Astrocyte of the cerebellum (primary cell): ENCODE data around the gene SDS.

Experiments
- DNase-seq: peaks from one replicate; pipeline ENCODE4 v3.0.0-alpha.2; 2011; ENCODE audit warnings: low read depth
- H3K4me3 ChIP-seq: 2 replicates; pipeline ENCODE4 v1.5.1; 2011; ENCODE audit warnings: mild to moderate bottlenecking, low read depth, low read length, moderate library complexity
- in situ Hi-C: cut with HindIII; loops from 2 replicates; pipeline ENCODE4 v1.10.0; 2017; ENCODE audit warnings: low sequenced_read_pairs
- TF ChIP-seq, protein P1 (sequence below): IDR thresholded peaks from 2 replicates; pipeline ENCODE4 v1.5.1; 2012; ENCODE audit warnings: low read length, low read depth, moderate library complexity, mild to moderate bottlenecking; ENCODE audit errors: missing control alignments

SDS gene

DNA sequence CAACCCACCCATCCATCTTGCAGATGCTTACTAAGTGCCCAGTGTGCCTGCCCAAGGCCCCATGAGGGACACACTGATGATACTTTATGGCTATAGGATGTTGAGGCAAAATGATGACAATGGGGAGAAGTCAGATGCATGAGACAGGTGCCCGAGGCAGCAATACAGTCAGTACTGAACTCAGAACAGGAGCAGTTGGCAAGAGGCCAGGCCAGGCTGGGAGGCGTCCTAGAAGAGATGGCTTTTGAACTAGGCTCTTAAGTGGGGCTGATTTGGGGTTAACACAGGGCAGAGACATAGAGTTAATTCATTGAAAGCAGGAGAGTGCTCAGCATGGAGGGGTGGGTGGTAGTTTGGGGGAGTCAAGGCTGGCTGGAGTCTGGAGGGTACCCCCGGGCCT lies 29.7 kb downstream of the SDS start:
- no peak for DNase-seq
- no peak overlapping the region for H3K4me3 ChIP-seq
- TF ChIP-seq, protein P1, sequence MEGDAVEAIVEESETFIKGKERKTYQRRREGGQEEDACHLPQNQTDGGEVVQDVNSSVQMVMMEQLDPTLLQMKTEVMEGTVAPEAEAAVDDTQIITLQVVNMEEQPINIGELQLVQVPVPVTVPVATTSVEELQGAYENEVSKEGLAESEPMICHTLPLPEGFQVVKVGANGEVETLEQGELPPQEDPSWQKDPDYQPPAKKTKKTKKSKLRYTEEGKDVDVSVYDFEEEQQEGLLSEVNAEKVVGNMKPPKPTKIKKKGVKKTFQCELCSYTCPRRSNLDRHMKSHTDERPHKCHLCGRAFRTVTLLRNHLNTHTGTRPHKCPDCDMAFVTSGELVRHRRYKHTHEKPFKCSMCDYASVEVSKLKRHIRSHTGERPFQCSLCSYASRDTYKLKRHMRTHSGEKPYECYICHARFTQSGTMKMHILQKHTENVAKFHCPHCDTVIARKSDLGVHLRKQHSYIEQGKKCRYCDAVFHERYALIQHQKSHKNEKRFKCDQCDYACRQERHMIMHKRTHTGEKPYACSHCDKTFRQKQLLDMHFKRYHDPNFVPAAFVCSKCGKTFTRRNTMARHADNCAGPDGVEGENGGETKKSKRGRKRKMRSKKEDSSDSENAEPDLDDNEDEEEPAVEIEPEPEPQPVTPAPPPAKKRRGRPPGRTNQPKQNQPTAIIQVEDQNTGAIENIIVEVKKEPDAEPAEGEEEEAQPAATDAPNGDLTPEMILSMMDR = no peak
- in situ Hi-C loops = no loop called here

DNA sequence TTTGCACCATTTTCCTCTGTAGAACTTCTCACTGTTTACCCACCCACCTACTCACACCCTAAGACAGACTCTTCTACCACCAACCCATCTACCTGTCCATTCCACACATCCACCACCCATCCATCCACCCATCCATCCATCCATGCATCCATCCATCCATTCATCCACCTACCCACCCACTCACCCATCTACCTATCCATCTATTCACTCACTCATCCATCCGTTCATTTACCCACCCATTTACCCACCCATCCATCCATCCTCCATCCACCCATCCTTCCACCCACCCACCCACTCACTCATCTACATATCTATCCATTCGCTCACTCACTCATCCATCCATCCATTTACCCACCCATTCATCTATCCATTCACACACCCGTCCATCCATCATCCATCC lies 30.2 kb downstream of the SDS start:
- in situ Hi-C loops = no loop called here
- TF ChIP-seq, protein P1 = no peak
- no peak overlapping the region for H3K4me3 ChIP-seq
- DNase-seq = no peak

DNA sequence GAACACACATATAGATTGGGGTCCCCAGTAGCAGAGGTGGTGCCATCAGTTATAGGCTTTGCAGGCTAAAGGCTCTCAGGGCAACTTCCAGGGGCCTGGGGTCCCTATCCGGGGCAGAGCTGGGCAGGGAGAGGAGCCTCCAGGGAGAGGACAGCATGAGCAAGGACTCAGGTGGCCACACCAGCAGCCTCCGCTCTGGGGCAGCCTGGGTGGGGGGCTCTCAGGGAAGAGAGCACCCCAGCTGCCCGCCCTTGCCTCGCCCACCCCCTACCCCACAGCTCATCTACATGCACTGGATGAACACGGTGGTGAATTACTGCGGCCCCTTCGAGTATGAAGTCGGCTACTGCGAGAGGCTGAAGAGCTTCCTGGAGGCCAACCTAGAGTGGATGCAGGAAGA lies 31.3 kb downstream of the SDS start:
- DNase-seq = no peak
- TF ChIP-seq, protein P1 = no peak
- in situ Hi-C loops = no loop called here
- no peak overlapping the region for H3K4me3 ChIP-seq

DNA sequence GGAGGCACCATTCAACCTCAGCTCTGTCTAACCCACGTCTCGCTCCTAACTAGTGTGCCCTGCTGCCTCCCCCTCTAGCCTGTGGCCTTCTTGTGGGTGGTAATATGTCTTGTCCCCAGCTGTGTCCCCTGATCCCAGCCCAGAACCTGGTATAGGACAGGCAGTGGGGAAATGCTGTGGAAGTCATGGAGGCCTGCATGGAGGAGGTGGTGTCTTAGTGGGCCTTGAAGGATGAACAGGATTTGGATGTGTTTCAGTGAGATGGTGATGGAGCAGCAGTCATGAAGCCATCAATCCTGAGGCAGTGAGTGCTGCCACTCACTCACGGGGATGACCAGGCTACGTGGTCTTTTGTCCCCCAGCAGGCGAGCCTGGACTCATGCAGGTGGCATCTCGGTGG lies 31.9 kb downstream of the SDS start:
- TF ChIP-seq, protein P1 = no peak
- in situ Hi-C loops = no loop called here
- no peak overlapping the region for H3K4me3 ChIP-seq
- no peak for DNase-seq

DNA sequence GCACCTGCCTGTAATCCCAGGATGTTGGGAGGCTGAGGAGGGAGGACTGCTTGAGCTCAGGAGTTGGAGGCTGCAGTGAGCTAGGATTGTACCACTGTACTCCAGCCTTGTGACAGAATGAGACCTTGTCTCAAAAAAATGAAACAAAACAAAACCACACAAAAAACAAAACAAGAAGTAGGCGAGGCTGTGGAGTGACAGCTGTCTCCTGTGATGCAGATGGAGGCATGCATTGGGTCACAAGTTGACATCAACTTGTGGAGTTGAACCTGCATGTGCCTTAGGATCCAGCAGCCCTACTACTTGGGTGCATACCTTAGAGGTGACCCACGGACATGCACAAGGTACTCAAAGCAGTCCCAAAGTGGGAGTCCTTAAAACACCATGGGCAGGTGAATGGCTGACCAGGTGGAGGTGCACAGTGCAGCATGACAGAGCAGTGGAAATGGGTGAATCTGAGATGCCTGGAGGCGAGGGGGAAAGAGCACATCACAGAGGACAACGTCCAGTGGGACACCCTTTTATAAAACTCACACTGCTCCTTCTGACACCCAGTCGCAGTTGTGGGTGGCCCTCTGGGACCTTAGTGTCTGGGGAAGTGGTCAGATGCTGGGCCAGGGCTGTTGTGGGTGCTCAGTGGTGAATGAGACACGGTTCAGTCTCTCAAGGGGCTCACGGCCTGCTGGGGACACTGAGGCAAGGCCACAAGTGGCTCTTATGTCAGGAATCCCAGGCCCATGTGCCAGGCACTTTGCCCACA lies 32.6 kb downstream of the SDS start:
- in situ Hi-C loops = no loop called here
- DNase-seq = no peak
- H3K4me3 ChIP-seq = no peak overlapping the region
- TF ChIP-seq, protein P1 = no peak

DNA sequence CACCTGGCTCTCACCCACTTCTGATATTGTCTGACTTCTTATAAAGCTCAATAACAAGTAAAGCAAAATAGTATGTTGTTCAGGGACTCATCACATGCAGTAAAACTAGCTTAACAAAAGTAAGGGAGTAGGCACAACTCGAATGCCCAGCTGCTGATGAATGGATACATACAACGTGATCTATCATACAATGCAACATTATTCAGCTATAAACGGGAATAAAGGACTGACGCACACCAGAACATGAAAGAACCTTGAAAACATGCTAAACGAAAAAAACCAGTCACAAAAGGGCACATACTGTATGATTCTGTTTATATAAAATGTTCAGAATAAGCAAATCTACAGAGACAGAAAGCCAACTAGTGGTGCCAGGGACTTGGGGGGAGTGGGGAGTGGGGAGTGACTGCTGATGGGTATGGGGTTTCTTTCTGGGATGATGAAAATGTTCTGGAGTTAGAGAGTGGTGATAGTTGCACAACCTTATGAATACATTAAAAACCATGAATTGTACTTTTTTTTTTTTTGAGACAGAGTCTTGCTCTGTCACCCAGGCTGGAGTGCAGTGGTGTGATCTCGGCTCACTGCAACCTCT lies 34.2 kb downstream of the SDS start:
- H3K4me3 ChIP-seq = no peak overlapping the region
- in situ Hi-C loops = no loop called here
- TF ChIP-seq, protein P1 = no peak
- no peak for DNase-seq
